ENCODE results near the gene CXADR.

DNA sequence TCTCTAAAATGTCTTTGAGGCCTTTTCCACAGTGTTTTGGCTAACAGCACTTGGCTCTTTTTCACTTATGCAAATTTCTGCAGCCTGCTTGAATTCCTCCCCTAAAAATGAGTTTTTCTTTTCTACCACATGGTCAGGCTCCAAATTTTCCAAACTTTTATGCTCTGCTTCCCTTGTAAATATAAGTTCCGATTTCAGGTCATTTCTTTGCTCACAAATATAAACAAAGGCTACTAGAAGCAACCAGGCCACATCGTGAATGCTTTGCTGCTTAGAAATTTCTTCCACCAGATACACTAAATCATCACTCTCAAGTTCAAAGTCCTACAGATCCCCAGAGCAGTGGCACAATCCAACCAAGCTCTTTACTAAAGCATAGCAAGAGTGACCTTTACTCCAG lies 128.0 kb downstream of the CXADR start:
- TF ChIP-seq, protein P1, sequence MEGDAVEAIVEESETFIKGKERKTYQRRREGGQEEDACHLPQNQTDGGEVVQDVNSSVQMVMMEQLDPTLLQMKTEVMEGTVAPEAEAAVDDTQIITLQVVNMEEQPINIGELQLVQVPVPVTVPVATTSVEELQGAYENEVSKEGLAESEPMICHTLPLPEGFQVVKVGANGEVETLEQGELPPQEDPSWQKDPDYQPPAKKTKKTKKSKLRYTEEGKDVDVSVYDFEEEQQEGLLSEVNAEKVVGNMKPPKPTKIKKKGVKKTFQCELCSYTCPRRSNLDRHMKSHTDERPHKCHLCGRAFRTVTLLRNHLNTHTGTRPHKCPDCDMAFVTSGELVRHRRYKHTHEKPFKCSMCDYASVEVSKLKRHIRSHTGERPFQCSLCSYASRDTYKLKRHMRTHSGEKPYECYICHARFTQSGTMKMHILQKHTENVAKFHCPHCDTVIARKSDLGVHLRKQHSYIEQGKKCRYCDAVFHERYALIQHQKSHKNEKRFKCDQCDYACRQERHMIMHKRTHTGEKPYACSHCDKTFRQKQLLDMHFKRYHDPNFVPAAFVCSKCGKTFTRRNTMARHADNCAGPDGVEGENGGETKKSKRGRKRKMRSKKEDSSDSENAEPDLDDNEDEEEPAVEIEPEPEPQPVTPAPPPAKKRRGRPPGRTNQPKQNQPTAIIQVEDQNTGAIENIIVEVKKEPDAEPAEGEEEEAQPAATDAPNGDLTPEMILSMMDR (conservative IDR thresholded peaks at IDR 0.05) = no peak
- no peak for TF ChIP-seq EZH2 (IDR thresholded peaks at IDR 0.05; ENCODE audit: low read depth)

Data from PC-9 (cell line).